HG02610 (cell line): ENCODE measurements around the gene PDE4D.

ENCODE experiments used
- ATAC-seq: cut with Tn5 transposase; IDR thresholded peaks from one replicate; pipeline ENCODE4 v1.9.1; 2021; ENCODE audit warnings: mild to moderate bottlenecking, moderate library complexity; ENCODE audit not compliant: unreplicated experiment

Gene PDE4D

GRCh38 chr5:59893429-59894227 is at the start of gene PDE4D:
TSS of gene PDE4D (minus strand) at chr5:59893726.
- no peak for ATAC-seq

- no peak for ATAC-seq
Observed at GRCh38 chr5:59937633-59938032, 44.1 kb upstream of the PDE4D start.

- no peak for ATAC-seq
Observed at GRCh38 chr5:59923465-59923864, 29.9 kb upstream of the PDE4D start.

- no peak for ATAC-seq
Observed at GRCh38 chr5:59922220-59922619, 28.7 kb upstream of the PDE4D start.

GRCh38 chr5:59921816-59922215 is 28.3 kb upstream of the PDE4D start:
- ATAC-seq: no peak

DNA sequence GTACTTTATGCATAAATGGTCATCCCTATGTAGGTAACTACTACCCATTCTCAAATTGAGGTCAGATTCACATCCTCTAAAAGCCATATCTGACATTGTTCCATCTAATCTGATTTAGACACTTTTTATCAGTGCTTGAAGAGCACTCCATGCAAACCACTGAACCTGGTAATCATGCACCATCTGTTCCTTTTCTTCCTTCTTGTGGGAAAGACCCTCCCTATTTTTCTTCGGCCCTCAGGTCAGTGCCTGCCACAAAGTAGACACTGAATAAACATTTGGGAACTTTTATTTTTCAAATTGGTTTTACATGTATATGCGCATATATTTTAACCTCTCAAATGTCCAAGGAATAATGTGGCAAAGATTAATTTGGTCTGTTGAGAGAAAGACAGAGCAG is 26.0 kb upstream of the PDE4D start:
- no peak for ATAC-seq

DNA sequence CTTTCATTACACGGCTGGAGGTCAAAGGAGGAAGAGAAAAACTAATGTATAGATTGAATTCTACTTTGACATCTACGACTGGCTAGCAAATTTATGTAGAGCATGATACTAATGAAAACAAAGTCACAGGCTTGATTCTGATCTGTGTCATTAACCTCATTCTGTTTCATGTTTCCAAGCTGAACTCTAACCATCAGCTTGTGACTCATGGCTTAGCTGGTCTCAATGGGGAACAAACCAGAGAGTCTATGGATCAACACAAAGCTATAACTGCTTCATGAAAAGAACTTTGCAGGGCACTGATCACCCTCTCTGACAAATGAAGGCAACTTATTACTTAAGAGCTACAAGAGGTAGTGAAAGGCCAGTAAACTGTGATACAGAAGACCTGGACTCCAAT is 23.6 kb upstream of the PDE4D start:
- no peak for ATAC-seq

DNA sequence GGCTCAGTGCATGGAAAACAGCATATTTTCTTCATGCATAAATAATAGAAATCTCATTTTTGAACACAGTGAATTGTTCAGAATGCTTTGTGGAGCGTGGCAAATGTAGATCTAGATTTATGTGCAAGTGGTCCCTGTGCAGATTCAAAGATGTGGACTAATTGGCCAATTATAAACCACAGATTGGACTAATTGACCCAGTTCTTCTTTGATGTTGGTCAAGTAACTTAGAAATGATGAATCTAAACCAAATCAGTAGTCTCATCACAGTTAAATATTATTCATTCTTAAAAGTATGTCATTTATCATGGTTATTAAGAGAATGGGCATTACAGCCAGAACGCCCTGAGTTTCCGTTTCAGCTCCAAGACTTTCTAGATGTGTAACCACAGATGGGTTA is 11.7 kb upstream of the PDE4D start:
- no peak for ATAC-seq

DNA sequence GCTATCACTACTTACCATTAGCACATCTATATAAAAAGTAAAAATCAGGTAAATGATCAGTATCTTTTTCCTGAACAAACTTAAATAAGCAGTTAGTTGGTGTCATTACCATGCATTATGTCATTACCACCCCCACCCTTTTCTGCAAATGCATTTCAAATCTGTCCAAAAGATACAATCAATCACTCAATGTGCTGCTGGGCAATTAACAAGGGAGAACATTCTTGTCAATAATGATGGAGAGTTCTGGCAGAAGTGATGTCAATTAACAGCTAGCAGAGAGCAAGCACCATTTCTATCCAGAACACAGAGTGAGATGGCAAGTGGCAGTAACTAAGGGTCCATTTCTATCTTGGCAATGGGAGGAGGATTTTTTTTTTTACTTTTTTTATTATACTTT is 3.5 kb upstream of the PDE4D start:
- no peak for ATAC-seq

DNA sequence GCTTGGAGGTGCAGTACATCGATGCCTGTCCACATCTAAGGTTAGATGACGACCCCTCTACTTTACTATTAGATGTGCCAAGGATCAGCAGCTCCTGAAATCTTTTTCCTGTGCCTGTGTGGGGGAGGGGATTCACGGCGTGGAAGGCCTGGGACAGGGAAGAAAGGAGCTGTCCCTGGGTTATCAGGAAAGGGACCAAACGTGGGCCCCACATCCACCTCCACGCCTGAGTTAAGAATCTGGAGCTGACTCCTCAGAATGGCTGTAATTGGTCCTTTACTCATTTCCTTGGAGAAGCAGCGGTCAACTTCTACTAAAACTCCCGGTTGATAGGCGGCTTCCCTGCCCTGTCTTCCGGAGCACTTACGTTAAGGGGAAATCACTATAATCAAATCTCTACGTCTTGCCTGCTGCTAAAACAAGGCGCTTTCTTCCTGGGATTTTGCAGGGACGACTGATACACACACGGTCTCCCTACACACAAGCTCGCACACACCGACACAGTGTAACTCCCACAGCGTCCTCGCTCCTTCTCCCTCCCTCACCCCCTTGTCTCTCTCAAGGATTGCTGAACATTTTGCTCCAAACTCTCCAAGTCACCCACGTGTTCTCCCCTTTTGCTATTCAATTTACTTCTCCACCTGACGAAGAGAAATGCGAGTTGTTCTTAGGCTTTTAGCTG is 1.4 kb downstream of the PDE4D start:
- ATAC-seq: no peak

DNA sequence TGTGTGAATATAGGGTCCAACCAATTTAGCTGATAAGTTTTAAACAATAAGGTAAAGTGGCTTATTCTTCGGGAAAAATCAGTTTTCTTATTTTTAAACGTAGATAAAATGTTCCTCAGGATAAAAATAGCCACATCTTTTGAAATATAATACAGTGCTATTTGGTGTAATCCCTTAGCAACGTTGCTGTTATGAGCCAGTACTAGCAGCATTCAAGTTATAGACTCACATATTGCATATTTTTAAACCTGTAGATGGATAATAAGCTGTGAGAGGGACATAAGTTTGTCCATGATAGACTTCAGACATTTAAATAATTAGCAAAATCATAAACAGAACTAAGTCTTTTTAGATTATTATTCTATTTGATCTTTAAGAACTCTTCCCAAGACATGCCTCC is 6.3 kb downstream of the PDE4D start:
- no peak for ATAC-seq

- ATAC-seq: no peak
Observed at GRCh38 chr5:59874675-59875074, 18.9 kb downstream of the PDE4D start.

- ATAC-seq: no peak
Observed at GRCh38 chr5:59873113-59873512, 20.4 kb downstream of the PDE4D start.

- no peak for ATAC-seq
Observed at GRCh38 chr5:59866661-59867060, 26.9 kb downstream of the PDE4D start.

- ATAC-seq: no peak
Observed at GRCh38 chr5:59864718-59865117, 28.8 kb downstream of the PDE4D start.

GRCh38 chr5:59863777-59864176 is 29.7 kb downstream of the PDE4D start:
- no peak for ATAC-seq

GRCh38 chr5:59856358-59856757 is 37.2 kb downstream of the PDE4D start:
- no peak for ATAC-seq

GRCh38 chr5:59850766-59851165 is 42.8 kb downstream of the PDE4D start:
- no peak for ATAC-seq

DNA sequence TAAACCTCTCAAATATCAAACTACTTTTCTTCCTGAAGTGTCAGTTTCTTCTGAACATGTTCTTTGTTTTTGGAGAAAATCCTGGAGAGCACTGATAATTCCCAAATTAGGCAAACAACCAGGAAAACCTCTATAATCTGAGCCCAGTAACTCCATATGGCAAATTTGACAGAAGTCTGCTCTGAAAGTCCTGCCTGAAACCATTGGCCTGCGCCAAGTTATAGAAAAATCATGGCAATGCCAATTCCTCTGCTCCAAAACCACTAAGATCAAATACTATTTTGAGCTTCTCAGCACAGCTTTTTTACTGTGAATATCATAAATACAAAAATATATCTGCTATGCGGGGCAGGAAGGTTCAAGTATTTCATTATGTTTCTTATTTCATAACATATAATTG is 45.9 kb downstream of the PDE4D start:
- no peak for ATAC-seq

DNA sequence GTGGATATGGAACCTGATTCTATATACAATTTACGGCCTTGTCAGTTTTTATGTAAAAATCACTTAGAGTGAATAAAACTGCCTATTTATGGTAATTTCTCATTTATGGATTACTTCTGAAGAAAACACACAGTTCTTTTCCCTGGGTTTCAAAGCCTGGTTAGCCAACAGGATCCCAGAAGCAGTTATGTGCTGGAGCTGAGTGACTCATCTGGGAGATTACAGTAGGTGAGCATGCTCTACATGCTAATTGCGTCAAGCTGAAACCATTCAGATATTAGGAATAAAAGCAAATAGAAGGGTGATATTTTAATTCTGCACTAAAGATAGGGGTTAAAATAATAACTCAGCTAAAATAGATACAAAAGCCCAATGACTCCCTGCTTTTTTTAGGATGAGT is 47.8 kb downstream of the PDE4D start:
- ATAC-seq: no peak

GRCh38 chr5:59843511-59844213 is 49.9 kb downstream of the PDE4D start:
- no peak for ATAC-seq

GRCh38 chr5:59842999-59843398 is 50.5 kb downstream of the PDE4D start:
- ATAC-seq: no peak
